Measurements from ENCODE around the gene ATP1A1. TPM values are rescaled to one million over a fixed set of nuclear protein-coding genes. Genes with fewer than 3 reads are reported as not detected.

The ATP1A1 gene
- total RNA-seq, 1 donor from 2014 or later: 216 TPM

DNA sequence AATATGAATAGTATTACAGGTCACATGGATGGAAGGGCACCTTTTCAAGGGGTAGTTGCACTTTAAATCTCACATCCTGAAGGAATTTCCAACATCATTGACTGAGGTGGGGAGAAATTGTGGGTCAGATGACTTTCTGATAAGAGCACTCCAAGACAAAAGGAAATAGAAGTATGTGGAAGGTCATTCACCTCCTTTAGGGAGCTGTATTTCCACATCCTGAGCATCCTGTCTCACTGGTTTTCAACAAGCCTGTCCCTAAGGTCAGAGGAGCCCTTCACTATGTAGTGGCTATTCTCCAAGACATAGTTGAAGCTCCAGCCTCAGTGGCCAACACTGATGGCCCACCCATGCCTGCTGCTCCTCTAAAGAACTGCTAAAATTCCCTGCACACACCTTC lies 76.5 kb downstream of the ATP1A1 start:
- no peak for DNase-seq (ENCODE audit: low read depth)
- Histone ChIP-seq H3K4me3 (ENCODE audit: low read depth, low read length) (no peak overlapping the region), H3K36me3 (ENCODE audit: control insufficient read depth, insufficient read depth, low read length) (no peaks in the 10 kb centered on the region), H3K27me3 (ENCODE audit: control insufficient read depth, insufficient read depth, low read length) (no peaks in the 10 kb centered on the region)
- TF ChIP-seq, protein P1, sequence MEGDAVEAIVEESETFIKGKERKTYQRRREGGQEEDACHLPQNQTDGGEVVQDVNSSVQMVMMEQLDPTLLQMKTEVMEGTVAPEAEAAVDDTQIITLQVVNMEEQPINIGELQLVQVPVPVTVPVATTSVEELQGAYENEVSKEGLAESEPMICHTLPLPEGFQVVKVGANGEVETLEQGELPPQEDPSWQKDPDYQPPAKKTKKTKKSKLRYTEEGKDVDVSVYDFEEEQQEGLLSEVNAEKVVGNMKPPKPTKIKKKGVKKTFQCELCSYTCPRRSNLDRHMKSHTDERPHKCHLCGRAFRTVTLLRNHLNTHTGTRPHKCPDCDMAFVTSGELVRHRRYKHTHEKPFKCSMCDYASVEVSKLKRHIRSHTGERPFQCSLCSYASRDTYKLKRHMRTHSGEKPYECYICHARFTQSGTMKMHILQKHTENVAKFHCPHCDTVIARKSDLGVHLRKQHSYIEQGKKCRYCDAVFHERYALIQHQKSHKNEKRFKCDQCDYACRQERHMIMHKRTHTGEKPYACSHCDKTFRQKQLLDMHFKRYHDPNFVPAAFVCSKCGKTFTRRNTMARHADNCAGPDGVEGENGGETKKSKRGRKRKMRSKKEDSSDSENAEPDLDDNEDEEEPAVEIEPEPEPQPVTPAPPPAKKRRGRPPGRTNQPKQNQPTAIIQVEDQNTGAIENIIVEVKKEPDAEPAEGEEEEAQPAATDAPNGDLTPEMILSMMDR (IDR thresholded peaks at IDR 0.05; ENCODE audit: insufficient read depth, low read length, poor library complexity, severe bottlenecking): no peak

GRCh38 chr1:116451702-116452101 lies 78.7 kb downstream of the ATP1A1 start:
- TF ChIP-seq, protein P1 (IDR thresholded peaks at IDR 0.05; ENCODE audit: insufficient read depth, low read length, poor library complexity, severe bottlenecking): no peak
- Histone ChIP-seq H3K36me3 (ENCODE audit: control insufficient read depth, insufficient read depth, low read length) (no peaks in the 10 kb centered on the region), H3K4me3 (ENCODE audit: low read depth, low read length) (no peak overlapping the region), H3K27me3 (ENCODE audit: control insufficient read depth, insufficient read depth, low read length) (no peaks in the 10 kb centered on the region)
- DNase-seq (ENCODE audit: low read depth): no peak

DNA sequence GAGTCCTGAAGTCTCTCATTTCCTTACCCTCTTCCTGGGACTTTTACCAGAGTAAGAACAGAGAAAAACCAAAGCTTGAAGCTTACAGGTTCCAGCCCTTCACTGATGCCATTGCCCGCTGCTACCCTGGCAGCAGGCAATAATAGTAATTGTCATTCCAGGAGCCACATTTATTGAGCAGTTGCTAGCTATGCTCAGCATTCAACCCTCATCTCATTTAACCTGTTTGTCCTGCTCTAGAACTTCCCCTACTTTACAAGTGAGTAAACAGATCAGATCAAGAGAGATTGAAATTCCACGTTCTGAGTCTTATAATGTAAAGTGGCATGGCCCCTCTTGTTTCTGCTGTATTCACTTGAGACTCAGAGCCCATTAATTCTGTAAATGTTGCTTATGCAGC lies 80.4 kb downstream of the ATP1A1 start:
- no peak for DNase-seq (ENCODE audit: low read depth)
- no peak overlapping the region for H3K4me3 ChIP-seq (ENCODE audit: low read depth, low read length)
- TF ChIP-seq, protein P1 (IDR thresholded peaks at IDR 0.05; ENCODE audit: insufficient read depth, low read length, poor library complexity, severe bottlenecking): no peak
- H3K36me3 ChIP-seq (ENCODE audit: control insufficient read depth, insufficient read depth, low read length): no peaks in the 10 kb centered on the region
- no peaks in the 10 kb centered on the region for H3K27me3 ChIP-seq (ENCODE audit: control insufficient read depth, insufficient read depth, low read length)

GRCh38 chr1:116453906-116454305 lies 80.9 kb downstream of the ATP1A1 start:
- Histone ChIP-seq H3K27me3 (ENCODE audit: control insufficient read depth, insufficient read depth, low read length) (no peaks in the 10 kb centered on the region), H3K4me3 (ENCODE audit: low read depth, low read length) (no peak overlapping the region), H3K36me3 (ENCODE audit: control insufficient read depth, insufficient read depth, low read length) (no peaks in the 10 kb centered on the region)
- TF ChIP-seq, protein P1 (IDR thresholded peaks at IDR 0.05; ENCODE audit: insufficient read depth, low read length, poor library complexity, severe bottlenecking): no peak
- DNase-seq (ENCODE audit: low read depth): no peak

Other genes with a start within 250 kb of the ATP1A1 start
- gene CD58, start 197.8 kb downstream of the ATP1A1 start, total RNA-seq: 17.9 and 25.4 TPM in 2 replicates